ENCODE measurements around the gene CHST10. TPM values are rescaled to one million over a fixed set of nuclear protein-coding genes. Genes with fewer than 3 reads are reported as not detected.

Gene CHST10
- total RNA-seq, 1 experiment from 2014 or later: 22.6 TPM

Small RNAs within 50 kb of the gene (small RNA-seq; reads per million reads assigned to genes)
- gene AC012493.2: not detected
- gene AC012493.3: not detected

Other genes starting within 250 kb of the CHST10 start
- not detected in 2 replicates for gene LONRF2, start 95.2 kb downstream of the CHST10 start, total RNA-seq (2014; rRNA removed; shearing (Covaris generic); ENCODE audit: low replicate concordance)
- gene NMS, start 52.8 kb upstream of the CHST10 start, total RNA-seq (2014; rRNA removed; shearing (Covaris generic); ENCODE audit: low replicate concordance): not detected in 2 replicates
- gene PDCL3, start 145.3 kb upstream of the CHST10 start, total RNA-seq (2014; rRNA removed; shearing (Covaris generic); ENCODE audit: low replicate concordance): 9.8 and 16.2 TPM in 2 replicates